Endothelial cell (in vitro differentiated cells): ENCODE data around the gene PDE10A. TPM values are rescaled to one million over a fixed set of nuclear protein-coding genes. Genes with fewer than 3 reads are reported as not detected.

ENCODE experiments used
- DNase-seq: peaks from one replicate; pipeline ENCODE4 v3.0.0; 2021; ENCODE audit warnings: low spot score
- H3K27ac Mint-ChIP-seq: one replicate; pipeline ENCODE4 v1.8.0; 2021; ENCODE audit warnings: mixed read lengths, inconsistent platforms; ENCODE audit not compliant: unreplicated experiment
- H3K27me3 Mint-ChIP-seq: one replicate; pipeline ENCODE4 v1.8.0; 2021; ENCODE audit warnings: mild to moderate bottlenecking, moderate library complexity, mixed read lengths, inconsistent platforms; ENCODE audit not compliant: unreplicated experiment
- H3K36me3 Mint-ChIP-seq: one replicate; pipeline ENCODE4 v1.8.0; 2021; ENCODE audit warnings: mild to moderate bottlenecking, low read depth, mixed read lengths, inconsistent platforms; ENCODE audit not compliant: unreplicated experiment
- H3K4me1 Mint-ChIP-seq: one replicate; pipeline ENCODE4 v1.8.0; 2021; ENCODE audit warnings: mild to moderate bottlenecking, mixed read lengths, inconsistent platforms; ENCODE audit not compliant: unreplicated experiment
- H3K4me3 Mint-ChIP-seq: one replicate; pipeline ENCODE4 v1.8.0; 2021; ENCODE audit warnings: mild to moderate bottlenecking, mixed read lengths, inconsistent platforms; ENCODE audit not compliant: unreplicated experiment
- H3K9me3 Mint-ChIP-seq: one replicate; pipeline ENCODE4 v1.8.0; 2021; ENCODE audit warnings: mixed read lengths, inconsistent platforms; ENCODE audit not compliant: unreplicated experiment
- CTCF ChIP-seq: fragments of 200-600 bp; sonication (generic); IDR thresholded peaks from one replicate; pipeline ENCODE4 v1.5.0; 2021; ENCODE audit warnings: antibody characterized with exemption; ENCODE audit not compliant: unreplicated experiment
- total RNA-seq: library from RNA; stranded (reverse); fragmentation: NEBNext Ultra II Directional; extraction: Animal tissue kit (Norgen Biotek cat#: 25700); gene quantifications from one replicate; pipeline ENCODE4 v1.2.1, GENCODE V29; 2021; ENCODE audit not compliant: unreplicated experiment

PDE10A gene
- total RNA-seq, 1 donor from 2014 or later = 11.5 TPM

DNA sequence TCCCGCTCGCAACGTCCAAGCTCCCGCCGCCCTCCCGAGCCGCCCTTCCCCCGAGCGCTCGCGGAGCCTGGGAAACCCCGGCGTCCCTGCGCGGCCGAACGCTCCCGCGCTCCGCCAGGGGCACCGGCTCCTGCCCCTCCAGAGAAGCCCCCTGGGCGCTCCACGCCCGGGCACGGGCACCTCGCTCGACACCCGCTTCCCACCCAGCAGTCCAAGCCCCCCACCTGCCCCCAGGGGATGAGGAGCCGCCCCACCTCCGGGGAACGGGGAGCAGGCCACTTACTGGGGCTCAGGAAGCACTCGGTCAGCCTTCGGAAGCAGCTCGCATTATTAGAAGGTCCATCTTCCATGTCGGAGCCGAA lies 1.4 kb downstream of the PDE10A start:
- Mint-ChIP-seq H3K27ac (no peak overlapping the region), H3K4me1 (peaks cover 36% of the 10 kb centered on the region), H3K27me3 (peaks cover 23% of the 10 kb centered on the region), H3K9me3 (no peaks in the 10 kb centered on the region), H3K4me3 (peak overlapping the region; percentile 89), H3K36me3 (peaks cover 8% of the 10 kb centered on the region)
- no peak for TF ChIP-seq CTCF
- DNase-seq = peak; percentile 38

DNA sequence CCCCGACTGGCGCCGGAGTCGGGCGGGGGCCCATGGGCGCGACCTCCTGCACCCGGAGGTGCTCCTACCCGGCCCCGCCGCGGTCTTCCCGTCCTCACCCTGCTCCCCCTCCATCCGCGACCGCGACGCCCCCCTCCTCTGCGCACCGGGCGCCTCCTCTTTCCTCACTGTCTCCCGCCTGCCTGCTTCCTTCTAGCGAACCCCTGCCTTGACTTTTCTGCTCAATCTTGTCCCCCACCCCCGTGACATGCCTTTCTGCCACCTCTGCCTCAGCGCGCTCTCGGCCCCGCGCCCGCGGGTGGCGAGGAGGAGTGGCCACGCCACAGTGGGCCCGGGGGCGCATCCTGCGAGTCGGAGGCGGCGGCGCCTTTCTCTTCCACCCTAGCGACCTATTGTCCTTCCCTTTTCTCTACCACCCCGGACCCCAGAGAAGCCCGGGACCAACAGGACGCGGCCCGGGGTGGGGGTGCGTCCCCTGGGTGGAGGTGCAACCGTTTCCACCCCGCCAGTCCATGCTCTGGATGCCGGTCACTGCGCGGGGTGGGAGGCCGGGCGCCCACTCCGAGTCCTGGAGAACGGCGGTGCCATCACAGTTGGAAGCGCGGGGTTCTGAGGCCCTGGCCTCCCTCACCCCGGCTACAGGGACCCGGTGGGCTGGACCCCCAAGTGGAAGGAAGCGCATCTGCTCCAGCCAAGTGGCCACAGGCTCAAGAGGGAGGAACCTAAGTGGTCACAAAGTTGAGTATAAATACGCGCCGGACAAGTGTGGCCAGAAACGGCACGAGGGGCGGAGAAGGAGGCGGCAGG lies 2.0 kb downstream of the PDE10A start:
- Mint-ChIP-seq H3K4me3 (peak overlapping the region; percentile 89), H3K4me1 (peaks cover 36% of the 10 kb centered on the region), H3K27me3 (peaks cover 23% of the 10 kb centered on the region), H3K27ac (no peak overlapping the region), H3K36me3 (peaks cover 8% of the 10 kb centered on the region), H3K9me3 (no peaks in the 10 kb centered on the region)
- TF ChIP-seq CTCF = no peak
- DNase-seq = no peak

GRCh38 chr6:165659945-165660856 lies 2.8 kb downstream of the PDE10A start:
- Mint-ChIP-seq H3K36me3 (peaks cover 8% of the 10 kb centered on the region), H3K4me3 (peak overlapping the region; percentile 80), H3K4me1 (peaks cover 34% of the 10 kb centered on the region), H3K9me3 (no peaks in the 10 kb centered on the region), H3K27ac (no peak overlapping the region), H3K27me3 (peaks cover 23% of the 10 kb centered on the region)
- no peak for TF ChIP-seq CTCF
- DNase-seq = peak; percentile 38

GRCh38 chr6:165658395-165659058 lies 4.5 kb downstream of the PDE10A start:
- H3K27ac Mint-ChIP-seq = no peak overlapping the region
- no peak for DNase-seq
- no peaks in the 10 kb centered on the region for H3K9me3 Mint-ChIP-seq
- H3K4me1 Mint-ChIP-seq = peaks cover 20% of the 10 kb centered on the region
- H3K4me3 Mint-ChIP-seq = no peak overlapping the region
- no peak for TF ChIP-seq CTCF
- H3K27me3 Mint-ChIP-seq = peaks cover 12% of the 10 kb centered on the region
- H3K36me3 Mint-ChIP-seq = peaks cover 3% of the 10 kb centered on the region
